ENCODE data around the gene TGOLN2. TPM values are rescaled to one million over a fixed set of nuclear protein-coding genes. Genes with fewer than 3 reads are reported as not detected.
"Not testable (repeated sequence)": the region's sequence is repeated elsewhere in the genome, so short reads cannot be mapped to it uniquely, and the experiment has no call there.

The TGOLN2 gene
- total RNA-seq, 1 donor from 2014 or later, result 94.0 TPM

- peak; percentile 14 for DNase-seq
Measured at GRCh38 chr2:85340034-85340892, 12.5 kb upstream of the TGOLN2 start.

GRCh38 chr2:85334928-85335327 lies 7.1 kb upstream of the TGOLN2 start:
- DNase-seq, result no peak

- not testable (repeated sequence) for DNase-seq
Measured at GRCh38 chr2:85333877-85334276, 6.1 kb upstream of the TGOLN2 start.

GRCh38 chr2:85330839-85331636 lies 3.2 kb upstream of the TGOLN2 start:
- DNase-seq, result no peak

GRCh38 chr2:85329701-85330100 lies 1.9 kb upstream of the TGOLN2 start:
- not testable (repeated sequence) for DNase-seq

- no peak for DNase-seq
Measured at GRCh38 chr2:85329181-85329651, 1.4 kb upstream of the TGOLN2 start.

- peak; percentile 67 for DNase-seq
Measured at GRCh38 chr2:85327160-85327821, 498 bp downstream of the TGOLN2 start.

GRCh38 chr2:85326406-85327159 lies 1.2 kb downstream of the TGOLN2 start:
- no peak for DNase-seq

- no peak for DNase-seq
Measured at GRCh38 chr2:85325466-85325811, 2.4 kb downstream of the TGOLN2 start.

GRCh38 chr2:85324639-85325465 lies 2.9 kb downstream of the TGOLN2 start:
- DNase-seq, result no peak

- not testable (repeated sequence) for DNase-seq
Measured at GRCh38 chr2:85323988-85324367, 3.8 kb downstream of the TGOLN2 start.

- DNase-seq, result no peak
Measured at GRCh38 chr2:85323351-85323987, 4.3 kb downstream of the TGOLN2 start.

GRCh38 chr2:85319796-85320195 lies 8.0 kb downstream of the TGOLN2 start:
- no peak for DNase-seq

- peak; percentile 84 for DNase-seq
Measured at GRCh38 chr2:85318222-85319074, 9.3 kb downstream of the TGOLN2 start.

GRCh38 chr2:85315921-85316320 lies 11.9 kb downstream of the TGOLN2 start:
- not testable (repeated sequence) for DNase-seq

GRCh38 chr2:85314884-85315242 lies 12.9 kb downstream of the TGOLN2 start:
- DNase-seq, result no peak

- no peak for DNase-seq
Measured at GRCh38 chr2:85312404-85312803, 15.4 kb downstream of the TGOLN2 start.

GRCh38 chr2:85310330-85310729 lies 17.5 kb downstream of the TGOLN2 start:
- DNase-seq, result no peak

GRCh38 chr2:85309699-85310321 lies 18.0 kb downstream of the TGOLN2 start:
- no peak for DNase-seq
